Progenitor cell of endocrine pancreas (in vitro differentiated cells): Measurements from ENCODE around the gene SLC47A2. TPM values are rescaled to one million over a fixed set of nuclear protein-coding genes. Genes with fewer than 3 reads are reported as not detected.

Experiments used
- DNase-seq: peaks from one replicate; pipeline ENCODE4 v3.0.0; 2021; ENCODE audit warnings: low spot score; ENCODE audit not compliant: unreplicated experiment
- H3K27ac Mint-ChIP-seq: 2 replicates; pipeline ENCODE4 v1.8.0; 2021; ENCODE audit warnings: mild to moderate bottlenecking, moderate library complexity, mixed read lengths
- H3K27me3 Mint-ChIP-seq: 2 replicates; pipeline ENCODE4 v1.8.0; 2021; ENCODE audit warnings: mixed read lengths
- H3K36me3 Mint-ChIP-seq: 2 replicates; pipeline ENCODE4 v1.8.0; 2022; ENCODE audit warnings: mixed read lengths; ENCODE audit not compliant: insufficient read depth
- H3K4me1 Mint-ChIP-seq: 2 replicates; pipeline ENCODE4 v1.8.0; 2021; ENCODE audit warnings: low read depth, mixed read lengths
- H3K4me3 Mint-ChIP-seq: 2 replicates; pipeline ENCODE4 v1.8.0; 2021; ENCODE audit warnings: low read depth, mild to moderate bottlenecking, moderate library complexity, mixed read lengths
- H3K9me3 Mint-ChIP-seq: 2 replicates; pipeline ENCODE4 v1.8.0; 2021; ENCODE audit warnings: low read depth, mixed read lengths
- CTCF ChIP-seq: fragments of 200-600 bp; sonication (generic); IDR thresholded peaks from one replicate; pipeline ENCODE4 v1.5.0; 2021; ENCODE audit warnings: antibody characterized with exemption, mild to moderate bottlenecking; ENCODE audit not compliant: unreplicated experiment
- total RNA-seq: library from RNA; stranded (reverse); gene quantifications from 2 replicates; pipeline ENCODE4 v1.2.1, GENCODE V29; 2021

The SLC47A2 gene
- total RNA-seq, 1 donor from 2014 or later = not detected

DNA sequence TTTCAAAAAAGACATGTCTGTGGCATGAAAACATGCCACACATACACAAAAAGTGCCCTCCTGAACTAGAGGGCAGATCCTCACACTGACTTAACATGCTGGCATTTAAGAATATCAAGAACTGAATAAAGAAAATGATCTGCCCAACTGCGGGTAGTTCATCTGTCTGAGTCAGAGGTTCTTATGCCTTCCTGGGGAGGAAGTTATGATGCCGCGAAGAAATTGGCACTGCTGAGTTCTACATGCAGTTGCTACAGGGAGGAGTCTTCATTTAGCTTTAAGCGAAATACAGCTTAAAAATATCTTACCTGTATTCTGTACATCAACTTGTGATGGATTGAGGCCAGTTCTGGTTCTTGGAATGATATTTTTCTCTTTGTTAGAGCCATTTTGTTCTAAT, 61.5 kb downstream of the SLC47A2 start:
- no peak for DNase-seq
- Mint-ChIP-seq H3K4me3 (no peak overlapping the region), H3K27me3 (no peaks in the 10 kb centered on the region), H3K9me3 (peaks cover 5% of the 10 kb centered on the region), H3K4me1 (peaks cover 21% of the 10 kb centered on the region), H3K36me3 (peaks cover 49% of the 10 kb centered on the region), H3K27ac (no peak overlapping the region)
- no peak for TF ChIP-seq CTCF

- Mint-ChIP-seq H3K4me1 (peaks cover 21% of the 10 kb centered on the region), H3K9me3 (peaks cover 5% of the 10 kb centered on the region), H3K27me3 (no peaks in the 10 kb centered on the region), H3K36me3 (peaks cover 49% of the 10 kb centered on the region), H3K4me3 (no peak overlapping the region), H3K27ac (no peak overlapping the region)
- no peak for DNase-seq
- no peak for TF ChIP-seq CTCF
Observed at GRCh38 chr17:19654342-19654886, 62.0 kb downstream of the SLC47A2 start.

GRCh38 chr17:19652595-19652994, 63.8 kb downstream of the SLC47A2 start:
- TF ChIP-seq CTCF = no peak
- DNase-seq = no peak
- Mint-ChIP-seq H3K27me3 (no peaks in the 10 kb centered on the region), H3K4me3 (no peak overlapping the region), H3K4me1 (peaks cover 26% of the 10 kb centered on the region), H3K27ac (no peak overlapping the region), H3K36me3 (peaks cover 42% of the 10 kb centered on the region), H3K9me3 (peaks cover 5% of the 10 kb centered on the region)

- H3K4me3 Mint-ChIP-seq = peak overlapping the region; percentile 43
Observed at GRCh38 chr17:19651451-19652238, 64.7 kb downstream of the SLC47A2 start.

DNA sequence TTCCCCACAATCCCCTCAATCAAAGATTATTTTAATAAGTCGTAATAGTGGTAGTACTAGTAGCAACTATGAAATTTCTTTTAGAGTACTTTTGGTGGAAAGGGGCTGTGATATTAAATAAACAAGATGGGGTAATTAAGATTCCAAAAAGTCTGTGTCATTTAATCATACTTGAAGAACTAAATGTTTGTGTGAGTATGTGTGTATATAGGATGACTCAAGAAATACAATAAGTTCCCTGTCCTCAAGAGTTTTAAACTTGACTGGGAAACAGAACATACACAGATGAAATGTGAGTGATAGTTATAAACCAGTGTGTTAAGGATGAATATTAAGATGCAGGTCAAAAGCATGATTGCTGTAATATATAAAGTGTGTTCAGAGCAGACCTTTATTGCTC, 65.6 kb downstream of the SLC47A2 start:
- Mint-ChIP-seq H3K9me3 (peaks cover 5% of the 10 kb centered on the region), H3K27ac (peak overlapping the region; percentile 29), H3K4me3 (peak overlapping the region; percentile 84), H3K36me3 (peaks cover 30% of the 10 kb centered on the region), H3K4me1 (peaks cover 39% of the 10 kb centered on the region), H3K27me3 (no peaks in the 10 kb centered on the region)
- no peak for TF ChIP-seq CTCF
- DNase-seq = no peak

More at GRCh38 chr17:19651451-19652238, 64.7 kb downstream of the SLC47A2 start:
- TF ChIP-seq CTCF = no peak
- no peak for DNase-seq
- Mint-ChIP-seq H3K4me1 (peaks cover 34% of the 10 kb centered on the region), H3K27me3 (no peaks in the 10 kb centered on the region), H3K36me3 (peaks cover 38% of the 10 kb centered on the region), H3K9me3 (peaks cover 5% of the 10 kb centered on the region), H3K27ac (peak overlapping the region; percentile 47)
